NT2/D1 (cell line): Measurements from ENCODE around the gene DPM2.

Experiments
- DNase-seq: peaks from one replicate; pipeline ENCODE4 v3.0.0-alpha.2; 2011; ENCODE audit warnings: low read depth, low spot score
- H3K27me3 ChIP-seq: 2 replicates; pipeline ENCODE4 v1.6.0; 2011; ENCODE audit warnings: mild to moderate bottlenecking; ENCODE audit not compliant: insufficient read length, insufficient read depth
- H3K36me3 ChIP-seq: 2 replicates; pipeline ENCODE4 v1.6.1; 2011; ENCODE audit warnings: mild to moderate bottlenecking, low read length, mixed read lengths; ENCODE audit not compliant: insufficient read depth, insufficient read length
- H3K4me1 ChIP-seq: 2 replicates; pipeline ENCODE4 v1.5.1; 2011; ENCODE audit not compliant: insufficient read depth, insufficient read length
- H3K4me3 ChIP-seq: 2 replicates; pipeline ENCODE4 v1.5.1; 2011; ENCODE audit warnings: low read depth; ENCODE audit not compliant: insufficient read length
- H3K9ac ChIP-seq: 2 replicates; pipeline ENCODE4 v1.6.0; 2011; ENCODE audit warnings: low read depth; ENCODE audit not compliant: insufficient read length
- H3K9me3 ChIP-seq: 2 replicates; pipeline ENCODE4 v1.5.1; 2011; ENCODE audit warnings: mild to moderate bottlenecking, low read length; ENCODE audit not compliant: insufficient read depth
- SUZ12 ChIP-seq: IDR thresholded peaks from 2 replicates; pipeline ENCODE4 v1.6.1; 2011; ENCODE audit not compliant: insufficient read length, insufficient read depth; ENCODE audit errors: extremely low read depth
- YY1 ChIP-seq: IDR thresholded peaks from 2 replicates; pipeline ENCODE4 v1.6.1; 2011; ENCODE audit not compliant: insufficient read length, insufficient read depth
- ZNF274 ChIP-seq: IDR thresholded peaks from 2 replicates; pipeline ENCODE4 v1.6.1; 2011; ENCODE audit warnings: mild to moderate bottlenecking, low read depth, low read length

DPM2 gene

DNA sequence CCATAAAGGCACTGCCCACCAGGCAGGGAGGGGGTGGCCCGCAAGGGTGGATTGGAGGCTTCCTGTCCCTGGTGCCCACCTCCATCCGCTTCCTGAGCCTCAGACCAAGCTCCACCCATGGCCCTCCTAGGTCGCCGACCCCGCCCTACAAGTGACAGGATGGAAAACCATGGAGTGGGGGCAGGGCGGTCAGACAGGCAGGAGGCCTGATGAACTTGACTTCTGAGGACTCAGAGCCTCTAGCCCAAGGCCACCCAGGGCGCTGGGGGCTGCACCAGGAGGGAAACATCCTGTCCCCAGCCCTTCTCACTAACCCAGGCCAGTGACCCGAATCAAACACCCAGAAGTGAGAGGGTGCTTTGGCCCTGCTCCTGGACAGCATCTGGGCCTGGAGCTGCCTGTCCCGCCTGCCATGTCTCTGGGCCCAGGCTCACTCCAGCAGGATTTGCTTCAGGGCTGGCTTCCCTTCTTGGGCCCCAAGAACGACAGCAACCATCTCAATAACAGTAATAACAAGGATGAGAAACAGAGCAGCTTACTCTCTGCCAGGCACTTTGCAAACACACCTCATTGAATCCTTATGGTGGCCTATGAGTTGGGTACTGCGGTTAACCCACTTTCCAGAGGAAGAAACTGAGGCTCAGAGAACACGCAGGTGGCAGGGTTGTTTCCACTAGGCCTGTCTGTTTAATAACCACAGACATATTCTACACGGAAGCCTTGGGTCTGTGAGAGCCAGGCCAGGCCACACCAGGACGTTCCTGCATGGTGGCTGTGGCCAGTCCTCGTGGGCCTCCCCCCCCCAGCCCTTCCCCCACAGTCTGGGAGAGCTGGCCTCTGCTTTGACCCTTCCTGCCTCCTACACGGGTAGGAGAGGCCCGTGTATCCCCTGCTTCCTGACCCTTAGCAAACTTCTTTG is 33.8 kb downstream of the DPM2 start:
- Histone ChIP-seq H3K36me3 (no peaks in the 10 kb centered on the region), H3K4me1 (peaks cover 27% of the 10 kb centered on the region), H3K27me3 (peaks cover 5% of the 10 kb centered on the region), H3K9ac (peak overlapping the region; percentile 63), H3K4me3 (no peak overlapping the region), H3K9me3 (no peaks in the 10 kb centered on the region)
- DNase-seq: peak; percentile 72
- TF ChIP-seq ZNF274 (no peak), YY1 (no peak), SUZ12 (no peak)

- no peak for TF ChIP-seq ZNF274
- TF ChIP-seq YY1: no peak
- TF ChIP-seq SUZ12: no peak
- DNase-seq: no peak
- H3K36me3 ChIP-seq: peaks cover 22% of the 10 kb centered on the region
- H3K9me3 ChIP-seq: no peaks in the 10 kb centered on the region
- peak within 1 kb of the TSS; percentile 81 for H3K9ac ChIP-seq
- H3K4me1 ChIP-seq: peaks cover 26% of the 10 kb centered on the region
- peaks cover 5% of the 10 kb centered on the region for H3K27me3 ChIP-seq
- peak within 1 kb of the TSS; percentile 69 for H3K4me3 ChIP-seq
Measured at GRCh38 chr9:127899128-127899943, 38.3 kb downstream of the DPM2 start, which contains the start of gene ST6GALNAC6. Gene ST6GALNAC6 (minus strand): TSS chr9:127899603. CDS start chr9:127897981, 1,622 bp downstream.

GRCh38 chr9:127898433-127899127 is 39.1 kb downstream of the DPM2 start:
- Histone ChIP-seq H3K9me3 (peaks cover 6% of the 10 kb centered on the region; the same call in 1 of the 2 replicates), H3K36me3 (peaks cover 30% of the 10 kb centered on the region), H3K4me1 (peaks cover 18% of the 10 kb centered on the region), H3K9ac (peak overlapping the region; percentile 81), H3K27me3 (peaks cover 5% of the 10 kb centered on the region), H3K4me3 (peak overlapping the region; percentile 69)
- TF ChIP-seq YY1: no peak
- no peak for TF ChIP-seq ZNF274
- no peak for TF ChIP-seq SUZ12
- no peak for DNase-seq

- Histone ChIP-seq H3K36me3 (peaks cover 43% of the 10 kb centered on the region), H3K4me1 (peaks cover 16% of the 10 kb centered on the region), H3K9ac (peak overlapping the region; percentile 59), H3K9me3 (peaks cover 19% of the 10 kb centered on the region), H3K4me3 (no peak overlapping the region), H3K27me3 (peaks cover 5% of the 10 kb centered on the region)
- peak; percentile 75 for DNase-seq
- TF ChIP-seq ZNF274: no peak
- TF ChIP-seq SUZ12: no peak
- no peak for TF ChIP-seq YY1
Measured at GRCh38 chr9:127897193-127897692, 40.4 kb downstream of the DPM2 start.

DNA sequence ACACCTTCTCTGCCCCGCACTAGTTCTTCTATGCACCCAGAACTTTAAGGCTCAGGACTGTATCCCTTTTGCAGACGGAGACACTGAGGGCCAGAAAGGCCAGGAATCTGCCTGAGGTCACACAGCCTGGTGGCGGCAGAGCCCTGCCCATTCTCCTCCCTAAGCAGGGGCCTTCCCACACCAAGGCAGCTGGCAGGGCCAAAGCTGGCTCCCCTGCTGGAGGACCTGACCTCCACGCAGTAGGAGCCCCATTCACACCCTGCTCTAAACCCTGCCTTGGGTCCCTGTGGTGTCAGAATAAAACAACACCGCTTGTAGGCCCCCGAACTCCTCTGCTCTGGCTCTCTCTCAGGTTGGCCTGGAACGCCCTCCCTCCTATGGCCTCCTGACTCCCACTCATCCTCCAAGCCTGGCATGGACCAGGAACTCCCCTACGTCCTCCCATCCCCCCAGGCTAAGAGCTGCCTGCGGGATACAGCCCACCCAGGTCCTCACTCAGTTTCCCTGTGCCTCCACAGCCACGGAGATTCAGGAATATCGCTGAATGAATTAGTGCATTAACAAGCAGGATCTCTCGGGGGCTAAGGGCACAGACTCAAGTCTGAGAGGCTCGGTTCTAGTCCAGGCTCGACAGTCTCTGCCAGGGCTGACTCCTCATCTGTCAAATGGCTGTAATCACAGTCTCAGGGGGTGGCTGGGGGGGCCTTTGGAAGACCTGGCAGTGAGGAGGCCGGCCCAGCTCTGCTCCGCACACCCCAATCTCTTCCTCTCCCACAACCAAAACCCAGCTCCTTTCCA is 41.1 kb downstream of the DPM2 start:
- Histone ChIP-seq H3K27me3 (peaks cover 5% of the 10 kb centered on the region), H3K4me3 (no peak overlapping the region), H3K9me3 (peaks cover 22% of the 10 kb centered on the region), H3K9ac (peak overlapping the region; percentile 46), H3K36me3 (peaks cover 43% of the 10 kb centered on the region), H3K4me1 (peaks cover 16% of the 10 kb centered on the region)
- TF ChIP-seq SUZ12 (no peak), ZNF274 (no peak), YY1 (no peak)
- DNase-seq: no peak

- Histone ChIP-seq H3K9ac (no peak overlapping the region), H3K4me1 (peaks cover 16% of the 10 kb centered on the region), H3K9me3 (peaks cover 22% of the 10 kb centered on the region), H3K4me3 (no peak overlapping the region), H3K27me3 (peaks cover 5% of the 10 kb centered on the region), H3K36me3 (peaks cover 45% of the 10 kb centered on the region)
- no peak for DNase-seq
- TF ChIP-seq SUZ12: no peak
Measured at GRCh38 chr9:127895811-127896210, 41.8 kb downstream of the DPM2 start.
